GM23338 (cell line): ENCODE measurements around the gene FAM222A. TPM values are rescaled to one million over a fixed set of nuclear protein-coding genes. Genes with fewer than 3 reads are reported as not detected.
A peak's percentile ranks its signal among the peaks of the same experiment; 100 is the strongest.

Experiments used
- ATAC-seq: fragments of 200-7000 bp; cut with Tn5 transposase; 3 replicates; pipeline ENCODE4 v1.9.1; 2020
- DNase-seq: peaks from one replicate; pipeline ENCODE4 v3.0.0-alpha.2; 2015; ENCODE audit warnings: low spot score
- H2AFZ ChIP-seq: fragments of 200-600 bp; sonication (generic); 2 replicates; pipeline ENCODE4 v1.8.0; 2016; ENCODE audit warnings: antibody characterized with exemption, mild to moderate bottlenecking, moderate library complexity
- H3F3A ChIP-seq: fragments of 200-600 bp; sonication (generic); replicated peaks from 2 replicates; pipeline ENCODE4 v1.8.0; 2017; ENCODE audit warnings: antibody characterized with exemption, mixed run types, low read depth
- H3K27ac ChIP-seq: fragments of 200-600 bp; sonication (generic); 2 replicates; pipeline ENCODE4 v1.6.1; 2016; ENCODE audit warnings: low read depth
- H3K27me3 ChIP-seq: fragments of 200-600 bp; sonication (generic); 2 replicates; pipeline ENCODE4 v1.8.0; 2016; ENCODE audit warnings: mild to moderate bottlenecking, mixed run types, moderate library complexity; ENCODE audit not compliant: insufficient read depth
- H3K36me3 ChIP-seq: fragments of 200-600 bp; sonication (generic); 2 replicates; pipeline ENCODE4 v1.8.0; 2016; ENCODE audit warnings: mild to moderate bottlenecking; ENCODE audit not compliant: insufficient read depth
- H3K4me1 ChIP-seq: fragments of 200-600 bp; sonication (generic); 2 replicates; pipeline ENCODE4 v1.8.0; 2016; ENCODE audit warnings: mild to moderate bottlenecking, moderate library complexity; ENCODE audit not compliant: insufficient read depth
- H3K4me2 ChIP-seq: fragments of 200-600 bp; sonication (generic); 2 replicates; pipeline ENCODE4 v1.7.1; 2017; ENCODE audit warnings: mixed run types
- H3K4me3 ChIP-seq: fragments of 200-600 bp; sonication (generic); 2 replicates; pipeline ENCODE4 v1.6.1; 2016; ENCODE audit warnings: mixed run types
- H3K79me2 ChIP-seq: fragments of 200-600 bp; sonication (generic); replicated peaks from 2 replicates; pipeline ENCODE4 v1.8.0; 2017; ENCODE audit warnings: mild to moderate bottlenecking; ENCODE audit not compliant: insufficient read depth
- H3K9me2 ChIP-seq: fragments of 200-600 bp; sonication (generic); 2 replicates; pipeline ENCODE4 v1.8.0; 2017; ENCODE audit not compliant: insufficient read depth
- H4K20me1 ChIP-seq: fragments of 200-600 bp; sonication (generic); replicated peaks from 2 replicates; pipeline ENCODE4 v1.8.0; 2017; ENCODE audit warnings: mild to moderate bottlenecking; ENCODE audit not compliant: insufficient read depth
- H3K27ac Mint-ChIP-seq: 2 replicates; pipeline ENCODE4 v1.8.0; 2020; ENCODE audit warnings: inconsistent platforms, mild to moderate bottlenecking, moderate library complexity, mixed read lengths
- H3K27me3 Mint-ChIP-seq: 3 replicates; pipeline ENCODE4 v1.8.0; 2022; ENCODE audit warnings: low read depth, mild to moderate bottlenecking, moderate library complexity, mixed read lengths, inconsistent platforms; ENCODE audit not compliant: insufficient read depth, poor library complexity
- H3K36me3 Mint-ChIP-seq: 3 replicates; pipeline ENCODE4 v1.8.0; 2021; ENCODE audit warnings: low read depth, mild to moderate bottlenecking, inconsistent platforms, moderate library complexity, mixed read lengths
- H3K4me1 Mint-ChIP-seq: 3 replicates; pipeline ENCODE4 v1.8.0; 2020; ENCODE audit warnings: mild to moderate bottlenecking, inconsistent platforms, mixed read lengths
- H3K4me3 Mint-ChIP-seq: 3 replicates; pipeline ENCODE4 v1.8.0; 2021; ENCODE audit warnings: moderate library complexity, mild to moderate bottlenecking, inconsistent platforms, mixed read lengths
- H3K9me3 Mint-ChIP-seq: 3 replicates; pipeline ENCODE4 v1.8.0; 2020; ENCODE audit warnings: moderate library complexity, mild to moderate bottlenecking, inconsistent platforms, mixed read lengths
- CREB1 ChIP-seq: fragments of 250-450 bp; sonication (Bioruptor Pico); IDR thresholded peaks from 2 replicates; pipeline ENCODE4 v1.5.0; 2020; ENCODE audit warnings: low read depth, mild to moderate bottlenecking, moderate library complexity
- CTCF ChIP-seq, 2 experiments: fragments of 200-600 bp in 1 of 2; sonication (generic) in 1 of 2; conservative IDR thresholded peaks; 2 replicates each; pipeline versions ENCODE4 v1.5.1 to v1.6.1; 2016 to 2017; ENCODE audit warnings: antibody characterized with exemption in 2 of 2, low read depth in 2 of 2, mild to moderate bottlenecking in 2 of 2, moderate library complexity in 1 of 2
- JUNB ChIP-seq: IDR thresholded peaks from one replicate; pipeline ENCODE4 v1.6.1; 2016; ENCODE audit warnings: antibody characterized with exemption; ENCODE audit not compliant: unreplicated experiment
- NANOG ChIP-seq: IDR thresholded peaks from 2 replicates; pipeline ENCODE4 v1.6.1; 2016; ENCODE audit warnings: antibody characterized with exemption, borderline replicate concordance
- REST ChIP-seq: IDR thresholded peaks from one replicate; pipeline ENCODE4 v1.6.1; 2018; ENCODE audit warnings: antibody characterized with exemption; ENCODE audit not compliant: unreplicated experiment
- STAT1 ChIP-seq: IDR thresholded peaks from one replicate; pipeline ENCODE4 v1.6.1; 2016; ENCODE audit warnings: antibody characterized with exemption; ENCODE audit not compliant: unreplicated experiment
- ZNF462 ChIP-seq: fragments of 250-450 bp; sonication (Bioruptor Pico); IDR thresholded peaks from 2 replicates; pipeline ENCODE4 v1.5.0; 2020; ENCODE audit warnings: mild to moderate bottlenecking, moderate library complexity
- polyA plus RNA-seq: library from polyadenylated mRNA; unstranded; fragments of >200 nt; fragmentation: Nextera tagmentation; extraction: Ambion mirVana; gene quantifications from 2 replicates; pipeline ENCODE4 v1.2.1, GENCODE V29; 2016
- total RNA-seq: library from RNA; depleted of rRNA; stranded (reverse); fragments of >200 nt; shearing (Covaris generic); gene quantifications from 2 replicates; pipeline ENCODE4 v1.2.3, GENCODE V29; 2014

Gene FAM222A
- total and polyA plus RNA-seq, 2 experiments from 2014 or later: 0.78 to 2.1 TPM

- no peak for TF ChIP-seq ZNF462 (CRISPR knock-in tag)
These were observed 4.0 kb downstream of the FAM222A start (continued) for GRCh38 chr12:109717390-109718357.

- peaks cover 3% of the 10 kb centered on the region; the same call in 1 of the 2 replicates for H4K20me1 ChIP-seq
- peaks cover 18% of the 10 kb centered on the region; the same call in 1 of the 2 replicates for H3K4me1 ChIP-seq
- no peaks in the 10 kb centered on the region for H3K9me2 ChIP-seq
- H3K79me2 ChIP-seq: no peaks in the 10 kb centered on the region
- peaks cover 45% of the 10 kb centered on the region for H3K27me3 ChIP-seq
- H3K36me3 ChIP-seq: no peaks in the 10 kb centered on the region
- peaks cover 10% of the 10 kb centered on the region; the same call in 1 of the 2 replicates for H3F3A ChIP-seq
- DNase-seq: peak; percentile 90
- ATAC-seq: peak; percentile 55
- H3K9me3 Mint-ChIP-seq: no peaks in the 10 kb centered on the region
- no peak overlapping the region for H3K27ac ChIP-seq
- peaks cover 39% of the 10 kb centered on the region for H3K27me3 Mint-ChIP-seq
- H3K36me3 Mint-ChIP-seq: no peaks in the 10 kb centered on the region
- H3K27ac Mint-ChIP-seq: no peak overlapping the region
- H3K4me3 Mint-ChIP-seq: peak overlapping the region; percentile 57
- peak overlapping the region; percentile 50 for H3K4me3 ChIP-seq
- peak overlapping the region; percentile 72 for H3K4me2 ChIP-seq
- 0 out of 2 replicates have a peak overlapping the region, but pooled peaks have one; percentile 78 for H2AFZ ChIP-seq
- peaks cover 36% of the 10 kb centered on the region for H3K4me1 Mint-ChIP-seq
- TF ChIP-seq STAT1 (no peak), NANOG (no peak), REST (no peak), JUNB (no peak), CTCF (conservative IDR thresholded peaks at IDR 0.05; ENCODE audit: low read depth in 2 of 2) (no peak), CREB1 (no peak)
These were observed 4.8 kb downstream of the FAM222A start for GRCh38 chr12:109718390-109718789.
